PC-9 (cell line): ENCODE data around the gene ACTG1.

Experiments
- EZH2 ChIP-seq: fragments of 200-600 bp; sonication (generic); IDR thresholded peaks from 2 replicates; pipeline ENCODE4 v1.8.0; 2017; ENCODE audit warnings: antibody characterized with exemption, low read depth
- TF ChIP-seq, protein P1 (sequence below): fragments of 200-600 bp; sonication (generic); conservative IDR thresholded peaks from 2 replicates; pipeline ENCODE4 v1.6.1; 2017; ENCODE audit warnings: mixed run types, antibody characterized with exemption, mild to moderate bottlenecking, moderate library complexity

DNA sequence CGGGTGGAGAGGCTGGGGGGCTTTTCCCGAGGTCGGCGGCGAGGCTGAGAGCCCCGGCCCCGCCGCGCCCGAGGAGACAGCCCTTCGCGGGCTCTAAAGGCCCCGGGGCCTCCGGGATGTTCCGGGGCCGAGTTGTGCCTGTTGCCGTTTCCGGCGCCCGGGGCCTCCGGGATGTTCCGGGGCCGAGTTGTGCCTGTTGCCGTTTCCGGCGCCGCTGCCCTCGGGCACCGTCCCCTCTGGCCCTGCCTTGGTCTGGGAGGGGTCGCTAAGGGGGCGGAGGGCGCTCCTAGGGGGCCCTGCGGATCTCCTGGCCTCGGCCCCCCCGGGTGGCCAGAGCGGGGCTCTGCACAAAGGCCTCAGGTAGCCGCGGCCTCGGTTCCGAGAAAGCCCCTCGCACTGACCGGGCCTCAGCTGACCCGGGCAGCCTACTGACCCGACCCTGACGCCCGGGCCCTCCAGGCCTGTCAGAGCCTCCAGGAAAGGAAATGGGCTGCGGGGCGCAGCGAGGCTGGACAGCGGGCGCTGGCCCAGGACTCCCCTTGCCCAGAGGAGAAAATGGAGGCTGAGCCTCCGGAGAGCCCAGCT is 24.2 kb downstream of the ACTG1 start:
- TF ChIP-seq, protein P1, sequence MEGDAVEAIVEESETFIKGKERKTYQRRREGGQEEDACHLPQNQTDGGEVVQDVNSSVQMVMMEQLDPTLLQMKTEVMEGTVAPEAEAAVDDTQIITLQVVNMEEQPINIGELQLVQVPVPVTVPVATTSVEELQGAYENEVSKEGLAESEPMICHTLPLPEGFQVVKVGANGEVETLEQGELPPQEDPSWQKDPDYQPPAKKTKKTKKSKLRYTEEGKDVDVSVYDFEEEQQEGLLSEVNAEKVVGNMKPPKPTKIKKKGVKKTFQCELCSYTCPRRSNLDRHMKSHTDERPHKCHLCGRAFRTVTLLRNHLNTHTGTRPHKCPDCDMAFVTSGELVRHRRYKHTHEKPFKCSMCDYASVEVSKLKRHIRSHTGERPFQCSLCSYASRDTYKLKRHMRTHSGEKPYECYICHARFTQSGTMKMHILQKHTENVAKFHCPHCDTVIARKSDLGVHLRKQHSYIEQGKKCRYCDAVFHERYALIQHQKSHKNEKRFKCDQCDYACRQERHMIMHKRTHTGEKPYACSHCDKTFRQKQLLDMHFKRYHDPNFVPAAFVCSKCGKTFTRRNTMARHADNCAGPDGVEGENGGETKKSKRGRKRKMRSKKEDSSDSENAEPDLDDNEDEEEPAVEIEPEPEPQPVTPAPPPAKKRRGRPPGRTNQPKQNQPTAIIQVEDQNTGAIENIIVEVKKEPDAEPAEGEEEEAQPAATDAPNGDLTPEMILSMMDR, result no peak
- no peak for TF ChIP-seq EZH2
